Measurements from ENCODE around the gene FER.

Gene FER

DNA sequence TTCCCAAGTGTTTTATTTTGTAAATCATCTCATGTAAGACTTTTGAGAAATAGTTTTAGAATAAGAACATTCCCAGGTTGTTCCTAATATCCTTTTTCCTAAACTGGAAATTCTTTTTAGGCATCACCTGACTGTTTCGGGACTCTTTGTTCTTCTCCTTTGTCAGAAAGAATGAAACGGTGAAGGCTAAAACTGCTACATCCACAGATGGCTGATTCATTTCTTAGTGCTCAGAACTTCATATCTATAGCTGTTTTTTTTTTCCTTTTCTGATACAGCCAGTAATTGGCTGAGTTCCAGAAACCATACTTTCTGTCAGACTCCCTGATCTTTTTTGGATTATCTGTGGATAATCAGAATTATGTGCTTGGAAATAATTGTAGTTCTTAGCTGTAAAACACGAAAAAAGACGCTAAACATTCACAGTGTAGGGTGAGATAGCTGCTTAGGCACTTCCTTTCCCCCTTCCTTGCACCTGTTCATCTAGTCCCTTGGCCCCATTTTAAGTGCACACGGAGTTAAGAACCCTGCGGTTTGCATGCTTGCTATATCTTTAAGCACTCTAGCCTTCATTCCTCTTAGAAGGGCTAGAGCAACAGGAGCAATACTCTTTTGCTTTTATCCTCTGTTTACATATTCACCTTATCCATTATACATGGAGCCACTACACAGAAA lies 378.2 kb downstream of the FER start:
- TF ChIP-seq, protein P1, sequence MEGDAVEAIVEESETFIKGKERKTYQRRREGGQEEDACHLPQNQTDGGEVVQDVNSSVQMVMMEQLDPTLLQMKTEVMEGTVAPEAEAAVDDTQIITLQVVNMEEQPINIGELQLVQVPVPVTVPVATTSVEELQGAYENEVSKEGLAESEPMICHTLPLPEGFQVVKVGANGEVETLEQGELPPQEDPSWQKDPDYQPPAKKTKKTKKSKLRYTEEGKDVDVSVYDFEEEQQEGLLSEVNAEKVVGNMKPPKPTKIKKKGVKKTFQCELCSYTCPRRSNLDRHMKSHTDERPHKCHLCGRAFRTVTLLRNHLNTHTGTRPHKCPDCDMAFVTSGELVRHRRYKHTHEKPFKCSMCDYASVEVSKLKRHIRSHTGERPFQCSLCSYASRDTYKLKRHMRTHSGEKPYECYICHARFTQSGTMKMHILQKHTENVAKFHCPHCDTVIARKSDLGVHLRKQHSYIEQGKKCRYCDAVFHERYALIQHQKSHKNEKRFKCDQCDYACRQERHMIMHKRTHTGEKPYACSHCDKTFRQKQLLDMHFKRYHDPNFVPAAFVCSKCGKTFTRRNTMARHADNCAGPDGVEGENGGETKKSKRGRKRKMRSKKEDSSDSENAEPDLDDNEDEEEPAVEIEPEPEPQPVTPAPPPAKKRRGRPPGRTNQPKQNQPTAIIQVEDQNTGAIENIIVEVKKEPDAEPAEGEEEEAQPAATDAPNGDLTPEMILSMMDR (IDR thresholded peaks at IDR 0.05; ENCODE audit: unreplicated experiment in 3 of 3), result no peak
- Mint-ChIP-seq H3K36me3 (ENCODE audit: low read depth) (peaks cover 15% of the 10 kb centered on the region), H3K27me3 (ENCODE audit: low read depth) (no peaks in the 10 kb centered on the region), H3K27ac (peak overlapping the region in 2 of 3 experiments; percentile 5 to 20), H3K9me3 (peaks cover 20% of the 10 kb centered on the region), H3K4me3 (peak overlapping the region in 1 of 3 experiments; percentile 2), H3K4me1 (peaks cover 17% of the 10 kb centered on the region)

- Mint-ChIP-seq H3K27ac (no peak overlapping the region), H3K4me1 (peaks cover 17% of the 10 kb centered on the region), H3K9me3 (peaks cover 15% of the 10 kb centered on the region), H3K36me3 (ENCODE audit: low read depth) (peaks cover 9% of the 10 kb centered on the region), H3K27me3 (ENCODE audit: low read depth) (no peaks in the 10 kb centered on the region), H3K4me3 (no peak overlapping the region)
- TF ChIP-seq, protein P1 (IDR thresholded peaks at IDR 0.05; ENCODE audit: unreplicated experiment in 3 of 3), result no peak
These were observed 378.8 kb downstream of the FER start for GRCh38 chr5:109126481-109126880.

DNA sequence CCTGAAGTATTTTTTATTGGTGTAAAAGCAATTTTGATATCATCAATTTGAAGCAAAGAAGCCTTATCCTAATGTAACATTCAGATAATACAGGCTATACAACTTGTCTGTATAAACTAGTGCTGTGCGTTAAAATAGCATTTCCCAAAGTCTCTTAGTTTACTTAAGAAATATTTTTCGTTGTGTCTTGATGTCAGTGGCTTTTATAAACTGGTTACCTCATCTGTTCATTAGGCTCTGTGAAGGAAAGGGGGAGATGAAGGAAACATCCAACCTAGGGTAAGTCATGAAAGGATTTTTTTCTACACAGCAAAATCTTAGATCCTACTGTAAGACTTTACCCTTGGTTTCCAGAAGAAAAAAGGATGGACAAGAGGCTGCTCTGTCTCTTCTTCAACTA lies 389.2 kb downstream of the FER start:
- Mint-ChIP-seq H3K27ac (no peak overlapping the region), H3K27me3 (ENCODE audit: low read depth) (no peaks in the 10 kb centered on the region), H3K36me3 (ENCODE audit: low read depth) (no peaks in the 10 kb centered on the region), H3K9me3 (no peaks in the 10 kb centered on the region), H3K4me3 (no peak overlapping the region), H3K4me1 (no peaks in the 10 kb centered on the region)
- TF ChIP-seq, protein P1 (IDR thresholded peaks at IDR 0.05; ENCODE audit: unreplicated experiment in 3 of 3), result no peak

DNA sequence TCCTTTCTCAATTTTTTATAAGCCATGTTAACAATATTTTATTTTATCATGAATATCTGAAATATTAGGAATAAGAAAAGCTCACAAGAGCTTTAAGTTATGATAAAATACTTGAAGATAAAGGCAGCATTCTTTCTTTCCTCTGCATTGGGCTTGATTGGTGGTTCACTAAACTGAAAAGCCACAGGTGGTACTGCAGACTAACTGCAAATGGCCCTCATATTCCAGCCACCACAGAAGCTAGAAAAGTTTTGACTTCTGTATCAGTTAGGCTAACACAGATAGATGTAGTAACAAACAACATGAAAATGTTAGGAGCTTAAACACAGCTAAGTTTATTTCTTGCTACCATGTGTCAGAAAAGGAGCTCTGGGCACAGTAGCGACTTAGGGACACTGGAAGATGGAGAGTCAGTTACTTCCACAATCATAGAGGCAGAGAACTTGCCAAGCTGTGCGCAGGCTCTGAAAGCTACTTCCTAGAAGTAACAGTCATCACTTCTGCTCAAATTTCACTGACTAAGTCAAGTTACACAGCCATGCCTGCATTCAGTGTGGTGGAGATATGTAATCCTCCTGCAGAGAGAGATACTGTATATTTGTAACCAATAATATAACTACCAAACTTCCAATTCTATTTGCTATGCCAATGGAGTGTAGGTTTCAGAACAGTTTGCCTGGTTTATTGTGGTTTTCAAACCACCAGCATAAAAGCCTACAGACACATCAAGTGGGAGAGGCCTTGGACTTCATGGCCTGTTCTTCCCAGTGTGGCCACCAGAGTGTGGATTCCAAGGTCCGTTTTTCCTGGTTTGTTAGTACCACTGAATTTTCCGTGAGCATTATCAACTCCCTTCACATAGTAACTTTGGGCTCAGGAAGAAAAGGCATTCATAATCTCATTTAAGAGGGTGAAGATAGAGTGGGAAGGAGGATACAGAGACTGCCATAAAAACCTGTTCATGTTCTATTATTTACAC lies 393.8 kb downstream of the FER start:
- Mint-ChIP-seq H3K4me3 (no peak overlapping the region), H3K9me3 (no peaks in the 10 kb centered on the region), H3K36me3 (ENCODE audit: low read depth) (no peaks in the 10 kb centered on the region), H3K27me3 (ENCODE audit: low read depth) (no peaks in the 10 kb centered on the region), H3K4me1 (peaks cover 10% of the 10 kb centered on the region), H3K27ac (no peak overlapping the region)
- TF ChIP-seq, protein P1 (IDR thresholded peaks at IDR 0.05; ENCODE audit: unreplicated experiment in 3 of 3), result no peak

DNA sequence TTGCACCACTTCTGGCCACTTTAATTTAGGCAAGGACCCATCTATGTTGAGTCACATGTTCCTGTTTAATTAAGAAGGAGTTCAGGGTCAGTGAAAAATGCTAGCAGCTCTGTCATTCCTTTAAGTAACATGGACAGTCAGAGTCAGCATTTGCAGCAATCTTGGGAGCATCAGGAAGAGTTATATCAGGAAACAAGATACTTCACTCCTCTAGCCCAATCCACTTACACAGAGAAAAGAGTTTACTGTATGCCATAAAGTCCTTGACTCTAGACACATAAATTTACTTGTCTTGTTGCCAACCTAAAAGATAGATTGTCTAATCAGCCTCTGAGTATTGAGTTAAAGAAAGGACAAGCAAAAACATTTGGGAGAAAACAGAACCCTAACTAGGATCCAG lies 395.3 kb downstream of the FER start:
- TF ChIP-seq, protein P1 (IDR thresholded peaks at IDR 0.05; ENCODE audit: unreplicated experiment in 3 of 3), result no peak
- Mint-ChIP-seq H3K27me3 (ENCODE audit: low read depth) (no peaks in the 10 kb centered on the region), H3K4me3 (no peak overlapping the region), H3K36me3 (ENCODE audit: low read depth) (no peaks in the 10 kb centered on the region), H3K4me1 (peaks cover 13% of the 10 kb centered on the region), H3K27ac (peak overlapping the region; percentile 38 to 85 (median 70)), H3K9me3 (no peaks in the 10 kb centered on the region)
